Osteoblast (primary cell): ENCODE measurements around the gene SEMA3A. TPM values are rescaled to one million over a fixed set of nuclear protein-coding genes. Genes with fewer than 3 reads are reported as not detected.

Experiments used
- DNase-seq: peaks from one replicate; pipeline ENCODE4 v3.0.0; 2011; ENCODE audit warnings: low spot score, mixed read lengths; ENCODE audit not compliant: insufficient read length; ENCODE audit errors: missing footprints
- H2AFZ ChIP-seq: 2 replicates; pipeline ENCODE4 v1.6.0; 2011; ENCODE audit warnings: mild to moderate bottlenecking, low read length
- H3K27ac ChIP-seq: 2 replicates; pipeline ENCODE4 v1.5.1; 2011; ENCODE audit warnings: mild to moderate bottlenecking, low read depth, low read length, moderate library complexity
- H3K27me3 ChIP-seq: 2 replicates; pipeline ENCODE4 v1.6.0; 2012; ENCODE audit warnings: mild to moderate bottlenecking, control low read depth, inconsistent platforms, low read length, moderate library complexity; ENCODE audit not compliant: insufficient read depth
- H3K36me3 ChIP-seq: 2 replicates; pipeline ENCODE4 v1.5.1; 2011; ENCODE audit warnings: mild to moderate bottlenecking, low read length, control low read depth, moderate library complexity; ENCODE audit not compliant: insufficient read depth
- H3K4me1 ChIP-seq: 2 replicates; pipeline ENCODE4 v1.5.1; 2011; ENCODE audit warnings: mild to moderate bottlenecking, low read length, control low read depth, moderate library complexity; ENCODE audit not compliant: insufficient read depth
- H3K4me2 ChIP-seq: 2 replicates; pipeline ENCODE4 v1.6.0; 2011; ENCODE audit warnings: mild to moderate bottlenecking, low read length; ENCODE audit not compliant: insufficient read depth
- H3K4me3 ChIP-seq: fragments of 200-600 bp; sonication (generic); 3 replicates; pipeline ENCODE4 v1.5.1; 2012; ENCODE audit warnings: mild to moderate bottlenecking, low read length, inconsistent platforms; ENCODE audit not compliant: insufficient read depth
- H3K79me2 ChIP-seq: 2 replicates; pipeline ENCODE4 v1.6.0; 2012; ENCODE audit warnings: mild to moderate bottlenecking, low read length, control low read depth, inconsistent platforms; ENCODE audit not compliant: insufficient read depth
- H3K9me3 ChIP-seq: 2 replicates; pipeline ENCODE4 v1.5.1; 2011; ENCODE audit warnings: low read depth, low read length, control low read depth
- H4K20me1 ChIP-seq: 2 replicates; pipeline ENCODE4 v1.6.0; 2012; ENCODE audit warnings: mild to moderate bottlenecking, low read length, control low read depth; ENCODE audit not compliant: insufficient read depth
- CTCF ChIP-seq: IDR thresholded peaks from 2 replicates; pipeline ENCODE4 v1.5.1; 2011; ENCODE audit warnings: mild to moderate bottlenecking, low read depth, low read length, moderate library complexity; ENCODE audit errors: extremely low read depth
- total RNA-seq: library from RNA; depleted of rRNA; stranded (reverse); fragments of >200 nt; gene quantifications from 2 replicates; pipeline ENCODE4 v1.2.3, GENCODE V29; 2012

Gene SEMA3A
- total RNA-seq, 1 donor, result 2.5 TPM

GRCh38 chr7:83947260-83947659 is 247.3 kb downstream of the SEMA3A start:
- no peak overlapping the region for H3K4me2 ChIP-seq
- no peaks in the 10 kb centered on the region for H4K20me1 ChIP-seq
- no peaks in the 10 kb centered on the region for H3K4me1 ChIP-seq
- no peaks in the 10 kb centered on the region for H3K9me3 ChIP-seq
- TF ChIP-seq CTCF, result peak; percentile 68
- no peak overlapping the region for H3K4me3 ChIP-seq
- H2AFZ ChIP-seq, result no peak overlapping the region
- H3K79me2 ChIP-seq, result no peaks in the 10 kb centered on the region
- DNase-seq, result no peak
- no peaks in the 10 kb centered on the region for H3K27me3 ChIP-seq
- H3K27ac ChIP-seq, result no peak overlapping the region
- H3K36me3 ChIP-seq, result no peaks in the 10 kb centered on the region

GRCh38 chr7:83946801-83947200 is 247.8 kb downstream of the SEMA3A start:
- H3K27me3 ChIP-seq, result no peaks in the 10 kb centered on the region
- no peaks in the 10 kb centered on the region for H3K79me2 ChIP-seq
- no peak for DNase-seq
- H4K20me1 ChIP-seq, result no peaks in the 10 kb centered on the region
- H3K36me3 ChIP-seq, result no peaks in the 10 kb centered on the region
- H3K9me3 ChIP-seq, result no peaks in the 10 kb centered on the region
- no peak overlapping the region for H3K27ac ChIP-seq
- no peak for TF ChIP-seq CTCF
- H3K4me2 ChIP-seq, result no peak overlapping the region
- no peak overlapping the region for H3K4me3 ChIP-seq
- no peaks in the 10 kb centered on the region for H3K4me1 ChIP-seq
- no peak overlapping the region for H2AFZ ChIP-seq

- DNase-seq, result no peak
- no peaks in the 10 kb centered on the region for H3K36me3 ChIP-seq
- no peaks in the 10 kb centered on the region for H3K79me2 ChIP-seq
- no peak overlapping the region for H2AFZ ChIP-seq
- H3K9me3 ChIP-seq, result no peaks in the 10 kb centered on the region
- no peak overlapping the region for H3K4me3 ChIP-seq
- no peak overlapping the region for H3K4me2 ChIP-seq
- no peaks in the 10 kb centered on the region for H4K20me1 ChIP-seq
- TF ChIP-seq CTCF, result no peak
- no peaks in the 10 kb centered on the region for H3K4me1 ChIP-seq
- no peak overlapping the region for H3K27ac ChIP-seq
- H3K27me3 ChIP-seq, result no peaks in the 10 kb centered on the region
Measured at GRCh38 chr7:83941300-83941699, 253.3 kb downstream of the SEMA3A start.

DNA sequence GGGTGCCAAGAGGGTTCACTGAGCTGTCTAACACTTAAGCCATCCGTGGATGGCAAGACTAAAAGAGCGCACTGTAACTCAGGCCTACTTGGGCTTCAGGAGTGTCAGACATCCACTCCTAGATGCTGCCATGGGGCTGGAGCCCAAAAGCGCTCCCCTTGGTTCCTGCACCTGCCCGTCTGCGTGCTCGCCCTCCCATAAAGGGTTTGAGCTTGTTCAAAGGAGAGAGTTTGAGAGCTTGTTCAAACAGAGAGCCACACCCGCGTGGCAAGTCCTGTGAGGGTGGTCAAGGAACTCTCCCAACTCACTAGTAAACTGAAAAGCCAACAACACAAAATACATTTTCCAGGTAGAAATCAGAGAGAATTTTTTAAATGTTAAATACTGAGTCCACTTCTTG is 256.7 kb downstream of the SEMA3A start:
- no peak overlapping the region for H3K27ac ChIP-seq
- H3K4me2 ChIP-seq, result no peak overlapping the region
- no peak for DNase-seq
- H3K36me3 ChIP-seq, result no peaks in the 10 kb centered on the region
- H4K20me1 ChIP-seq, result no peaks in the 10 kb centered on the region
- H3K27me3 ChIP-seq, result no peaks in the 10 kb centered on the region
- H3K9me3 ChIP-seq, result no peaks in the 10 kb centered on the region
- H3K79me2 ChIP-seq, result no peaks in the 10 kb centered on the region
- TF ChIP-seq CTCF, result no peak
- H3K4me3 ChIP-seq, result no peak overlapping the region
- no peak overlapping the region for H2AFZ ChIP-seq
- H3K4me1 ChIP-seq, result no peaks in the 10 kb centered on the region
